ENCODE measurements around the gene ZNF423. TPM values are rescaled to one million over a fixed set of nuclear protein-coding genes. Genes with fewer than 3 reads are reported as not detected.

Gene ZNF423
- polyA plus RNA-seq, 1 of the 3 experiments (the other 2 are of a cell fraction), result 1.2 TPM

DNA sequence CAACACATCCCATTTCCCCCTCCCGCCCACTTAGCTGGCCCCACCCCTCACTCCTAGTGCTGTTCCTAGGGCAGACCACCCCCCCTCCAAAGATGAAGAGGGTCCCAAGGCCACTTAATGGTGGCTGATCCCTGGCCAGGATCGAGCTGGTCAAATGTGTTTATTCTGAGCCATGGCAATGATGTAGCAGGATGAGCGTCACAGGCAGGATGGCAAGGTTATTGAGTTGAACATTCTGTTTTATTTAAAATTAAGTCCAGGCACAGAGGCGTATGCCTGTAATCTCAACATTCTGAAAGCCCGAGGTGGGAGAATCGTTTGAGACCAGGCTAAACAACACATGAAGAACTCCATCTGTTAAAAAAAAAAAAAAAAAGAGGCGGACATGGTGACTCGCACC lies 12.2 kb downstream of the ZNF423 start:
- ChIA-PET POLR2A (interaction anchor here (0.6 to 0.8 kb wide), 3 partner anchors 12 to 34 kb away, joined by 3 read pairs; no protein-coding TSS in a partner anchor), CTCF (interaction anchor here (0.5 to 1.7 kb wide), 3 partner anchors 15 to 78 kb away, joined by 3 to 7 read pairs (median 5); no protein-coding TSS in a partner anchor)
- Histone ChIP-seq H3K4me3 (ENCODE audit: low read depth in 2 of 2, low read length in 1 of 2) (no peak overlapping the region), H3K9ac (no peak overlapping the region), H3K27ac (ENCODE audit: low read depth in 2 of 2, low read length in 1 of 2) (peak overlapping the region in 1 of 2 experiments; percentile 48; a peak in 1 of 4 replicates), H3K27me3 (ENCODE audit: insufficient read depth) (no peaks in the 10 kb centered on the region), H3K36me3 (replicated peaks in 1 of 2; ENCODE audit: control insufficient read depth in 1 of 2, insufficient read depth in 2 of 2, low read length in 1 of 2) (no peaks in the 10 kb centered on the region), H3F3A (replicated peaks; ENCODE audit: insufficient read depth) (no peaks in the 10 kb centered on the region), H3K9me2 (no peaks in the 10 kb centered on the region), H2AFZ (ENCODE audit: low read depth) (no peak overlapping the region), H3K4me1 (ENCODE audit: control insufficient read depth in 1 of 2, insufficient read depth in 2 of 2, low read depth in 1 of 2, low read length in 1 of 2) (peaks cover 0 to 46% of the 10 kb centered on the region in 2 experiments; a peak in 1 of 4 replicates), H4K20me1 (ENCODE audit: insufficient read depth) (no peaks in the 10 kb centered on the region), H3K79me2 (ENCODE audit: insufficient read depth) (no peaks in the 10 kb centered on the region), H3K4me2 (no peak overlapping the region), H3K9me3 (no peaks in the 10 kb centered on the region)
- TF ChIP-seq SIN3A (IDR thresholded peaks at IDR 0.05; ENCODE audit: borderline replicate concordance, low read depth, low read length) (no peak), RFX5 (IDR thresholded peaks at IDR 0.05; ENCODE audit: low read length) (no peak), FOXM1 (IDR thresholded peaks at IDR 0.05; ENCODE audit: low read depth) (no peak), YY1 (IDR thresholded peaks at IDR 0.05; ENCODE audit: low read depth) (no peak), RXRA (IDR thresholded peaks at IDR 0.05; ENCODE audit: borderline replicate concordance, low read depth) (no peak), EZH2phosphoT487 (IDR thresholded peaks at IDR 0.05; ENCODE audit: borderline replicate concordance, low read depth) (no peak), TEAD4 (IDR thresholded peaks at IDR 0.05; ENCODE audit: borderline replicate concordance, insufficient read depth) (no peak), FOSL2 (IDR thresholded peaks at IDR 0.05; ENCODE audit: borderline replicate concordance, low read depth) (no peak), EP300 (IDR thresholded peaks at IDR 0.05; ENCODE audit: borderline replicate concordance in 1 of 2, low read depth in 1 of 2, low read length in 1 of 2) (no peak), SMC3 (IDR thresholded peaks at IDR 0.05; ENCODE audit: low read depth, low read length) (no peak), RAD21 (IDR thresholded peaks at IDR 0.05; ENCODE audit: low read length) (no peak), POLR2AphosphoS5 (IDR thresholded peaks at IDR 0.05; ENCODE audit: low read depth, low read length) (no peak), TAF1 (IDR thresholded peaks at IDR 0.05; ENCODE audit: borderline replicate concordance, low read depth, low read length) (no peak), MXI1 (IDR thresholded peaks at IDR 0.05; ENCODE audit: low read depth, low read length) (no peak)
- TF ChIP-seq, protein P1, sequence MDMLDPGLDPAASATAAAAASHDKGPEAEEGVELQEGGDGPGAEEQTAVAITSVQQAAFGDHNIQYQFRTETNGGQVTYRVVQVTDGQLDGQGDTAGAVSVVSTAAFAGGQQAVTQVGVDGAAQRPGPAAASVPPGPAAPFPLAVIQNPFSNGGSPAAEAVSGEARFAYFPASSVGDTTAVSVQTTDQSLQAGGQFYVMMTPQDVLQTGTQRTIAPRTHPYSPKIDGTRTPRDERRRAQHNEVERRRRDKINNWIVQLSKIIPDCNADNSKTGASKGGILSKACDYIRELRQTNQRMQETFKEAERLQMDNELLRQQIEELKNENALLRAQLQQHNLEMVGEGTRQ (IDR thresholded peaks at IDR 0.05; ENCODE audit: borderline replicate concordance, low read depth, low read length), result no peak
- TF ChIP-seq, protein P2, sequence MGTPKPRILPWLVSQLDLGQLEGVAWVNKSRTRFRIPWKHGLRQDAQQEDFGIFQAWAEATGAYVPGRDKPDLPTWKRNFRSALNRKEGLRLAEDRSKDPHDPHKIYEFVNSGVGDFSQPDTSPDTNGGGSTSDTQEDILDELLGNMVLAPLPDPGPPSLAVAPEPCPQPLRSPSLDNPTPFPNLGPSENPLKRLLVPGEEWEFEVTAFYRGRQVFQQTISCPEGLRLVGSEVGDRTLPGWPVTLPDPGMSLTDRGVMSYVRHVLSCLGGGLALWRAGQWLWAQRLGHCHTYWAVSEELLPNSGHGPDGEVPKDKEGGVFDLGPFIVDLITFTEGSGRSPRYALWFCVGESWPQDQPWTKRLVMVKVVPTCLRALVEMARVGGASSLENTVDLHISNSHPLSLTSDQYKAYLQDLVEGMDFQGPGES (IDR thresholded peaks at IDR 0.05; ENCODE audit: low read depth, low read length), result no peak
- 53% methylated on average over 8 of the region's 8 CpGs for WGBS (ENCODE audit: low lambda C conversion rate)
- DNase-seq, result no peak

DNA sequence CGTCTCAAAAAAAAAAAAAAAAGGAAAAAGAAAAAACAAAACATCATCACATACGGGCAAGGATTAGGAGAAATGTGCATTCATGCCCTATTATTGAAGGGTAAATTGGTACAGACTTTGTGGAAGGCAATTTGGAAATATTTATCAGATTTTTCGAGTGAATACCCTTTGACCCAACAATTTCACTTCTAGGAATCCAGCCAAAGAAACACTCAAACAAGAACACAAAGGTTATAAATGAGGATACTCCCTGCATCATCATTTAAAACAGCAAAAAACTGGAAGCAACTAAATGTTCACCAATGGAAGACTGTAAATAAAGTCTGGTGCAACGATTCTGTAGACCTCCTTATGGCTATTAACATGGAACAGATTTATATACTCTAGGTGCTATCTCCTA lies 12.9 kb downstream of the ZNF423 start:
- peak overlapping the region in 1 of 2 experiments; percentile 48; a peak in 1 of 4 replicates for H3K27ac ChIP-seq (ENCODE audit: low read depth in 2 of 2, low read length in 1 of 2)
- no peaks in the 10 kb centered on the region for H3F3A ChIP-seq (replicated peaks; ENCODE audit: insufficient read depth)
- no peaks in the 10 kb centered on the region for H3K79me2 ChIP-seq (ENCODE audit: insufficient read depth)
- no peak for DNase-seq
- no peak overlapping the region for H2AFZ ChIP-seq (ENCODE audit: low read depth)
- no peaks in the 10 kb centered on the region for H4K20me1 ChIP-seq (ENCODE audit: insufficient read depth)
- H3K27me3 ChIP-seq (ENCODE audit: insufficient read depth), result no peaks in the 10 kb centered on the region
- H3K9ac ChIP-seq, result no peak overlapping the region
- CTCF ChIA-PET, result interaction anchor here (1.7 kb wide), 1 partner anchor 79 kb away, joined by 7 read pairs; no protein-coding TSS in a partner anchor
- 44% methylated on average over 4 of the region's 4 CpGs for whole genome bisulfite sequencing (ENCODE audit: low lambda C conversion rate)
- H3K36me3 ChIP-seq (replicated peaks in 1 of 2; ENCODE audit: control insufficient read depth in 1 of 2, insufficient read depth in 2 of 2, low read length in 1 of 2), result no peaks in the 10 kb centered on the region
- peaks cover 0 to 39% of the 10 kb centered on the region in 2 experiments; a peak in 1 of 4 replicates for H3K4me1 ChIP-seq (ENCODE audit: control insufficient read depth in 1 of 2, insufficient read depth in 2 of 2, low read depth in 1 of 2, low read length in 1 of 2)
- no peak overlapping the region for H3K4me3 ChIP-seq (ENCODE audit: low read depth in 2 of 2, low read length in 1 of 2)
- POLR2A ChIA-PET, result no interaction called here
- H3K9me3 ChIP-seq, result no peaks in the 10 kb centered on the region
- H3K4me2 ChIP-seq, result no peak overlapping the region
- no peaks in the 10 kb centered on the region for H3K9me2 ChIP-seq
- TF ChIP-seq MEF2A (IDR thresholded peaks at IDR 0.05; ENCODE audit: borderline replicate concordance, low read depth), result no peak
- no peak for TF ChIP-seq JUND (IDR thresholded peaks at IDR 0.05)
- TF ChIP-seq CHD2 (IDR thresholded peaks at IDR 0.05; ENCODE audit: low read length, partially characterized antibody), result no peak
- no peak for TF ChIP-seq EP300 (IDR thresholded peaks at IDR 0.05; ENCODE audit: borderline replicate concordance in 1 of 2, low read depth in 1 of 2, low read length in 1 of 2)
- TF ChIP-seq GABPA (IDR thresholded peaks at IDR 0.05; ENCODE audit: low read depth), result no peak
- TF ChIP-seq, protein P3, sequence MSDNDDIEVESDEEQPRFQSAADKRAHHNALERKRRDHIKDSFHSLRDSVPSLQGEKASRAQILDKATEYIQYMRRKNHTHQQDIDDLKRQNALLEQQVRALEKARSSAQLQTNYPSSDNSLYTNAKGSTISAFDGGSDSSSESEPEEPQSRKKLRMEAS (IDR thresholded peaks at IDR 0.05; ENCODE audit: low read depth), result no peak
- TF ChIP-seq SMC3 (IDR thresholded peaks at IDR 0.05; ENCODE audit: low read depth, low read length), result no peak
- no peak for TF ChIP-seq RCOR1 (IDR thresholded peaks at IDR 0.05; ENCODE audit: low read length)
- TF ChIP-seq YY1 (IDR thresholded peaks at IDR 0.05; ENCODE audit: low read depth), result no peak
- TF ChIP-seq, protein P4, sequence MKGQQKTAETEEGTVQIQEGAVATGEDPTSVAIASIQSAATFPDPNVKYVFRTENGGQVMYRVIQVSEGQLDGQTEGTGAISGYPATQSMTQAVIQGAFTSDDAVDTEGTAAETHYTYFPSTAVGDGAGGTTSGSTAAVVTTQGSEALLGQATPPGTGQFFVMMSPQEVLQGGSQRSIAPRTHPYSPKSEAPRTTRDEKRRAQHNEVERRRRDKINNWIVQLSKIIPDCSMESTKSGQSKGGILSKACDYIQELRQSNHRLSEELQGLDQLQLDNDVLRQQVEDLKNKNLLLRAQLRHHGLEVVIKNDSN (IDR thresholded peaks at IDR 0.05; ENCODE audit: borderline replicate concordance, low read depth), result no peak
- TF ChIP-seq, protein P2 (IDR thresholded peaks at IDR 0.05; ENCODE audit: low read depth, low read length), result no peak
- no peak for TF ChIP-seq TCF12 (IDR thresholded peaks at IDR 0.05)
